ENCODE data around the gene DOHH. TPM values are rescaled to one million over a fixed set of nuclear protein-coding genes. Genes with fewer than 3 reads are reported as not detected.

Gene DOHH
- total RNA-seq, 4 donors from 2014 or later = 16.5 to 30.7 (median 20.3) TPM

- no peak overlapping the region for H3K4me3 ChIP-seq
- 57% methylated on average over 2 of the region's 47 CpGs; no CpG with 5 or more reads in 1 of the 2 donors for WGBS, 2 donors (ENCODE audit: low coverage in 1 of 2)
- no peaks in the 10 kb centered on the region for H3K27me3 ChIP-seq
- peak overlapping the region in 2 of 4 donors; percentile 22 to 37 for H3K27ac ChIP-seq
- peaks cover 0 to 18% (median 0%) of the 10 kb centered on the region in 3 donors for H3K4me1 ChIP-seq
- no peaks in the 10 kb centered on the region for H3K9me3 ChIP-seq
- H3K36me3 ChIP-seq = peaks cover 0 to 62% of the 10 kb centered on the region in 2 donors
- ATAC-seq = no peak
- TF ChIP-seq POLR2A (IDR thresholded peaks at IDR 0.05) = no peak
- TF ChIP-seq, protein P1, sequence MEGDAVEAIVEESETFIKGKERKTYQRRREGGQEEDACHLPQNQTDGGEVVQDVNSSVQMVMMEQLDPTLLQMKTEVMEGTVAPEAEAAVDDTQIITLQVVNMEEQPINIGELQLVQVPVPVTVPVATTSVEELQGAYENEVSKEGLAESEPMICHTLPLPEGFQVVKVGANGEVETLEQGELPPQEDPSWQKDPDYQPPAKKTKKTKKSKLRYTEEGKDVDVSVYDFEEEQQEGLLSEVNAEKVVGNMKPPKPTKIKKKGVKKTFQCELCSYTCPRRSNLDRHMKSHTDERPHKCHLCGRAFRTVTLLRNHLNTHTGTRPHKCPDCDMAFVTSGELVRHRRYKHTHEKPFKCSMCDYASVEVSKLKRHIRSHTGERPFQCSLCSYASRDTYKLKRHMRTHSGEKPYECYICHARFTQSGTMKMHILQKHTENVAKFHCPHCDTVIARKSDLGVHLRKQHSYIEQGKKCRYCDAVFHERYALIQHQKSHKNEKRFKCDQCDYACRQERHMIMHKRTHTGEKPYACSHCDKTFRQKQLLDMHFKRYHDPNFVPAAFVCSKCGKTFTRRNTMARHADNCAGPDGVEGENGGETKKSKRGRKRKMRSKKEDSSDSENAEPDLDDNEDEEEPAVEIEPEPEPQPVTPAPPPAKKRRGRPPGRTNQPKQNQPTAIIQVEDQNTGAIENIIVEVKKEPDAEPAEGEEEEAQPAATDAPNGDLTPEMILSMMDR (IDR thresholded peaks at IDR 0.05) = no peak
- TF ChIP-seq POLR2AphosphoS5 (IDR thresholded peaks at IDR 0.05) = no peak
- TF ChIP-seq EP300 (IDR thresholded peaks at IDR 0.05) = no peak
Measured at GRCh38 chr19:3543150-3544057, 42.9 kb upstream of the DOHH start.

GRCh38 chr19:3539756-3540118 lies 39.3 kb upstream of the DOHH start:
- no peak overlapping the region for H3K27ac ChIP-seq
- H3K27me3 ChIP-seq = no peaks in the 10 kb centered on the region
- H3K4me3 ChIP-seq = no peak overlapping the region
- 100% methylated on average over 1 of the region's 1 CpG; no CpG with 5 or more reads in 1 of the 2 donors for WGBS, 2 donors (ENCODE audit: low coverage in 1 of 2)
- no peaks in the 10 kb centered on the region for H3K9me3 ChIP-seq
- ATAC-seq = no peak
- H3K4me1 ChIP-seq = peaks cover 0 to 29% (median 0%) of the 10 kb centered on the region in 3 donors
- TF ChIP-seq EP300 (IDR thresholded peaks at IDR 0.05) (no peak), POLR2AphosphoS5 (IDR thresholded peaks at IDR 0.05) (no peak), POLR2A (IDR thresholded peaks at IDR 0.05) (no peak)
- TF ChIP-seq, protein P1 (IDR thresholded peaks at IDR 0.05) = no peak
- peaks cover 0 to 57% of the 10 kb centered on the region in 2 donors for H3K36me3 ChIP-seq

- 50 to 61% methylated on average over 2 to 3 of the region's 28 CpGs for WGBS, 2 donors (ENCODE audit: low coverage in 1 of 2)
- Histone ChIP-seq H3K9me3 (no peaks in the 10 kb centered on the region), H3K4me3 (no peak within 1 kb of the TSS), H3K27ac (peak within 1 kb of the TSS in 2 of 4 donors; percentile 37 to 66), H3K4me1 (peaks cover 0 to 28% (median 0%) of the 10 kb centered on the region in 3 donors), H3K27me3 (no peaks in the 10 kb centered on the region), H3K36me3 (peaks cover 0 to 57% of the 10 kb centered on the region in 2 donors)
- no peak for ATAC-seq
- TF ChIP-seq POLR2A (IDR thresholded peaks at IDR 0.05) (no peak), EP300 (IDR thresholded peaks at IDR 0.05) (no peak), POLR2AphosphoS5 (IDR thresholded peaks at IDR 0.05) (no peak)
- TF ChIP-seq, protein P1 (IDR thresholded peaks at IDR 0.05) = no peak
Measured at GRCh38 chr19:3538965-3539755, 38.7 kb upstream of the DOHH start, which contains the start of gene TEKTIP1. Gene TEKTIP1, plus strand, starts transcription at chr19:3539174. Its CDS starts 4 bp downstream, at chr19:3539178.

GRCh38 chr19:3538258-3538929 lies 37.9 kb upstream of the DOHH start:
- WGBS, 2 donors (ENCODE audit: low coverage in 1 of 2) = 77 to 83% methylated on average over 3 to 16 of the region's 25 CpGs
- TF ChIP-seq, protein P1 (IDR thresholded peaks at IDR 0.05) = no peak
- TF ChIP-seq EP300 (IDR thresholded peaks at IDR 0.05) (no peak), POLR2A (IDR thresholded peaks at IDR 0.05) (no peak), POLR2AphosphoS5 (IDR thresholded peaks at IDR 0.05) (no peak)
- Histone ChIP-seq H3K27ac (peak overlapping the region in 2 of 4 donors; percentile 37 to 66), H3K4me1 (peaks cover 0 to 28% (median 0%) of the 10 kb centered on the region in 3 donors), H3K27me3 (no peaks in the 10 kb centered on the region), H3K36me3 (peaks cover 0 to 57% of the 10 kb centered on the region in 2 donors), H3K4me3 (no peak overlapping the region), H3K9me3 (no peaks in the 10 kb centered on the region)
- no peak for ATAC-seq

Measured in gastroesophageal sphincter (tissue), 4 donors.